NCI-H446 treated with DMSO at 0.1 percent for 48 hours (cell line): ENCODE results near the gene TBC1D2.
"Not testable (repeated sequence)": the region's sequence is repeated elsewhere in the genome, so short reads cannot be mapped to it uniquely, and the experiment has no call there.

Source experiments
- DNase-seq: peaks from one replicate; lab custom pipeline; 2025; lab: John Stamatoyannopoulos, UW

TBC1D2 gene

DNA sequence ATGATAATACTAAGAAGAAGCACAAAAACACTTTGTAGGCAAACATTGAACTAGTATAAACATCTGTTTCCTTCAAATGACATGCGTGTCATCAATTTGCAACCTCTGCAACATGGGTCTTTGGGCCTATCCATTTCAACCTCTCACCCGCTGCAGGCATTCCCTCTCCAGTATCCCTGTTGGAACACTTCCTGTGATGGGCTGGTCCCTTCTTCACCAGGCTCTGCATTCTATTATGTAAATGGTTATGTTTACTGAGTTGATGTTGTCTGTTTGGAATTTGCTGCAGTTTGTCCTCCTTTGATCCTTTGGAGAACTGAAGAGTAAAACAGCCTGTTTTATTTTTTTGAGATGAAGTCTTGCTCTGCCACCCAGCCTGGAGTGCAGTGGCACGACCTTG, 16.6 kb upstream of the TBC1D2 start:
- no peak for DNase-seq

DNA sequence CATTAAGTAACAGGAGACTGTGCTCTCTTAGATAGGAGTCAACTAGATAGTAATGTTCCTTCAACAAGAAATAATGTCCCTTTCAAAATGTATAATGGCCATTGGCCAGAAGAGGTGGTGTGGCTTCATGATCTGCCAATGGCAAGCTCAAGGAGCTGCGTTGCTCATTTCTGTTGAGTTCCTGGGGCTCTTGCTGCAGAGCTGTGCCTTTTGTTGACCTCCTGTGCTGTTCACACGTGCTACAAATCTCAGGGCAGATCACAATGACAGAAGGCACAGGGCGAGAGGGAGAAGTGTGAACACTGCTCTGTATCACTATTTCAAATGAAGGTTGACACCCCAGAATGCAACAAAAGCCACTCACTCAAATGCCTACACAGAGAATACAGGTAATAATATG, 16.0 kb upstream of the TBC1D2 start:
- DNase-seq, result no peak

- not testable (repeated sequence) for DNase-seq
These were observed 14.8 kb upstream of the TBC1D2 start for GRCh38 chr9:98270284-98270683.

DNA sequence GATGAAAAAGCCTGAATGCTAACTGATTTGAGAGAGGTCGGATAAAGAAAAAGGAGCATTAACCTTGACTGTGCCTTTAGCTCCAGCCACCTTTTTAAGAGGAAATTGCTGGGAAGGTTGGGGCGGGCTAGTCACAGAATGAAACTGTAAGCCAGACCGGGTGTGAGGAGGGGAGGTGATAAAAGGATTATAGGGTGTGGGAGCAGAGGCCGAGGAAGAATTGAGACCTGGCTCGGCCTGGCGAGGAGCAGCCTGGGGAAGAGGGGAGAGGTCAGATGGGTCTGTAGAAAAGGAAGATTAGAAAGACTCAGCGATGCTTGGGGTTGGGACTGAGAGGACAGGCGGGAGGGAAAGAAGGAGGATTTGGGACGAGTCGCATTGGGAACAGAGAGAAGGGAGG, 14.2 kb upstream of the TBC1D2 start:
- DNase-seq, result not testable (repeated sequence)

- DNase-seq, result not testable (repeated sequence)
These were observed 12.1 kb upstream of the TBC1D2 start for GRCh38 chr9:98267556-98267955.

GRCh38 chr9:98264516-98264915, 9.1 kb upstream of the TBC1D2 start:
- DNase-seq, result no peak

GRCh38 chr9:98263482-98264357, 8.3 kb upstream of the TBC1D2 start:
- peak; percentile 5 for DNase-seq

GRCh38 chr9:98263080-98263479, 7.6 kb upstream of the TBC1D2 start:
- DNase-seq, result no peak

GRCh38 chr9:98262056-98262455, 6.6 kb upstream of the TBC1D2 start:
- DNase-seq, result no peak

DNA sequence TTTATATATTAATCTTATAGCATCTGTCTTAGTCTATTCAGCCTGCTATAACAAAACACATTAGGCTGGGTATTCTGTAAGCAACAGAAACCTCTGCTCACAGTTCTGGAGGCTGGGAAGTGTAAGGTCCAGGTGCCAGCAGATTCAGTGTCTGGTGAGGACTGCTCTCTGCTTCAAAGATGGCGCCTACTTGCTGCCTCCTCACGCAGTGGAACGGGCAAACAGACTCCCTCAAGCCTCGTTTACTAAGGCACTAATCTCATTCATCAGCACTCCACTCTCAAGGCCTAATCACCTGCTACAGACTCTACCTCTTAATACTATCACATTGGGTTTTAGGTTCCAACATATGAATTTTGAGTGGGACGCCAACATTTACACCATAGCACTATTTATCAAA, 5.2 kb upstream of the TBC1D2 start:
- no peak for DNase-seq

GRCh38 chr9:98259791-98260190, 4.3 kb upstream of the TBC1D2 start:
- DNase-seq, result no peak

DNA sequence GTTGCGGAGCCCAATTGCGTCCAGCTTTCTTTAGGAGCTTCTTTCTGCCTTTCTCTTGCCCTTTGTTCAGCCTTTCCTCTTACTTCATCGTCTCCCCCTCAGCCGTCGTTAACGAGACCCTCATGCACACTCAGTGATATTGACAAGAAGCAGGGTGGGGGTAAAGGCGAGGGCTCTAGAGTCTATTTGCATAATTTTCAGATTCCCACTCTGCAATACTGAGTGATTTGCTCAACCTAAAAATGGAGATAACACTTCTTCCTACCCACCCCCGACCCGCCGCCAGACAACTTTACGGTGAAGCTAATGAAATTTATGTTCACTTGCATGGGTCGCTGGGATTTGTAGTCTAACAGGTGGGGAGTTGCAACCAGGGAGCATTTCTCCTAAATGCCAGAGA, 1.3 kb upstream of the TBC1D2 start:
- no peak for DNase-seq

DNA sequence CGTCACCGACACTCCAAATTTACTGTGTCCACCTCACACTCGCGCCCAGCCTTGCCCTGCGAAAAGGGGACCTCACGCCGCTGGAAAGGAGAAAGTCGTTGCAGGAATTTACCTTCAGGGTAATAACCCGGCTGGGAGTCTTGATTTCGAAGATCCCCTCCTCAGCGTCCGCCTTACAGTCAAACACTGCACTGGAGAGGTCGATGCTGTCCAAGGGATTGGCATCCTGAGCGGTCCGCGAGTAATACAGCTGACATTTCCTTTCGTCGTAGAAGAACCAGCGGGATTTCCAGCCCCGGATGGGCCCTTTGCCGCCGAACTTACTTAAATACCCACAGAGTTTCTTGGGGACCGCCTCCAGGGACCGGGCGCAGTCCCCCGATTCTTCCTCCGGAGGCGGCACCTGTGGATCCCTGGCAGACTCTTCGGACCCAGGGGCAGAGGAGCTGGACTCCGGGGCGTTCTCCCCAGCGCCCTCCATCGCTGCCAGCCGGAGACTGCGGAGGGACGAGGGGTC, 330 bp downstream of the TBC1D2 start:
- DNase-seq, result no peak

GRCh38 chr9:98254228-98255060, 1.0 kb downstream of the TBC1D2 start:
- DNase-seq, result no peak

DNA sequence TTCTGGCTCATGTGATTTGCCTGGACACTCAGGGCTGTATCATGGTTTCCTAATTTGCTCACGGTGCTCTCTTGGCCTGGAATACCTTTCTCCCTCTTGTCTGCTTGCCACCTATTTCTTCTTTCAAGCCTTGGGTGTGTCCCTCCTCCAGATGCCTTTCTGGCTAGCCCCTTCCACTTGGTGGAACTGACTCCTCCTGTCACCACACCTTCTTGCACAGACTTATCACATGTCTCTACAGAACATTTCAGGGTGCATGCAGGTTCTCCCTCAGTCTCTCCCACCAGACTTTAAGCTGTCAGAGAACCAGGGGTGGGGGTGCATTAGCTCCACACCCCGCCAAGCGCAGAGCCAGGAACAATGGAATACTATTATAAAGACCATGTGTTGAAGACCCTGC, 1.9 kb downstream of the TBC1D2 start:
- no peak for DNase-seq

DNA sequence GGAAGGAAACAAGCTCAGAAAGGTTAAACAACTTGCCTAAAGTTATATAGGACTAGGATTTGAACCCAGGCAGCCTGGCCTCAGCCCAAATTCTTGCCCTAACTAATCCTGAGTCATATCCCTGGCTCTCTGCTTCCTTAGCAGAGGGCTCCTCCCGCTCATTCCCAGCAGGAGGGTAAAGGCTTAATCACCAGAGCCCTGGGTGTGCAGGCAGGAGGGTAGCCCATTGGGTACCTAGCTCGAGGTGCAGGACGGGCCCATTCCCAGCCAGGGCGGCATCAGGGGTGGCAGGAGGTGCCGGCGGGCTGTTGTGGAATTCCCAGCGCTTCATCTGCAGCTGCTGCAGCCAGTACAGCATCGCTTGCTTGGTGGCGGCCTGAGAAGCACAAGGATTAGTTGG, 3.9 kb downstream of the TBC1D2 start:
- no peak for DNase-seq

- no peak for DNase-seq
These were observed 5.7 kb downstream of the TBC1D2 start for GRCh38 chr9:98249771-98250170.

GRCh38 chr9:98248737-98249474, 6.5 kb downstream of the TBC1D2 start:
- no peak for DNase-seq

DNA sequence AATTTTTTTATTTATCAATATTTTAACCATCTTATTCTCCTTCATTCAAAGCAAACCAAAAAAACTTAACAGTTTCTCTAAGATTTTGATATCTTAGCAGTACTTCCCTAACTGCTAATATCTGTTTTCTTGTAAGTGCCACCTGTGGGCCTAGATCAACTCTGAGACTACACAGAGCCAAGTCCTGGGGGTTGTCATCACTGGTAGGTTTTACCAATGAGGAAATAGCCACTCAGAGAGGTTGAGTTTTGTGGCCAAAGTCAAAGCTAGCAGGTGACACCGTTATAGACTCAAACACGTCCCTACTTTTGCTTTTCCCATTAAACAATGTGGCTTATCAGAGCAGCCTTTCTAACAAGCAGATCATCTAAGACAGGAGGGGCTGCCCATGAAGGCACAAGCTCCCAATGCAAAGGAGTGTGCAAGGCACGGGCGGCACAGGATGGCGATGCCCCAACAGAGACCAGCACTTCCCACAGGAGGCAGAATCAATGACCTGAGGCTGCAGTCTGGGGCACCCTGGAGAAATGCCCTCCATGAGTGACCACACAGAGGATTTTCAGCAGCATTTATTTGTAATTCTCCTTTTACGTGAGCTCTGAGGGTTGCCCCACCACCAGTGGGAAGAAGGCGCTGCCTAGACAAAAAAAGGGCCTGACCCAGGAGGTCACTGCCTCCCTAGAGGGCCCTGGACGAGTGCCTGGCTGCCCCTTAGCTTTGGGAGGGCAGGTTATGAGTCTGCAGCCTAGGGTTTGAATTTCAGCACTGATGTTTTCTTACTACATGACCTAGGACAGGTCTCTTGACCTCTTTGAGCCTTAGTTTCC, 7.4 kb downstream of the TBC1D2 start:
- no peak for DNase-seq

GRCh38 chr9:98242426-98242825, 13.0 kb downstream of the TBC1D2 start:
- DNase-seq, result no peak
